HG02870 (cell line): ENCODE measurements around the gene CST9.
"Not testable (repeated sequence)": the region's sequence is repeated elsewhere in the genome, so short reads cannot be mapped to it uniquely, and the experiment has no call there.

Experiments used
- ATAC-seq: cut with Tn5 transposase; IDR thresholded peaks from one replicate; pipeline ENCODE4 v1.9.1; 2021; ENCODE audit warnings: mild to moderate bottlenecking, moderate library complexity; ENCODE audit not compliant: unreplicated experiment

Gene CST9

DNA sequence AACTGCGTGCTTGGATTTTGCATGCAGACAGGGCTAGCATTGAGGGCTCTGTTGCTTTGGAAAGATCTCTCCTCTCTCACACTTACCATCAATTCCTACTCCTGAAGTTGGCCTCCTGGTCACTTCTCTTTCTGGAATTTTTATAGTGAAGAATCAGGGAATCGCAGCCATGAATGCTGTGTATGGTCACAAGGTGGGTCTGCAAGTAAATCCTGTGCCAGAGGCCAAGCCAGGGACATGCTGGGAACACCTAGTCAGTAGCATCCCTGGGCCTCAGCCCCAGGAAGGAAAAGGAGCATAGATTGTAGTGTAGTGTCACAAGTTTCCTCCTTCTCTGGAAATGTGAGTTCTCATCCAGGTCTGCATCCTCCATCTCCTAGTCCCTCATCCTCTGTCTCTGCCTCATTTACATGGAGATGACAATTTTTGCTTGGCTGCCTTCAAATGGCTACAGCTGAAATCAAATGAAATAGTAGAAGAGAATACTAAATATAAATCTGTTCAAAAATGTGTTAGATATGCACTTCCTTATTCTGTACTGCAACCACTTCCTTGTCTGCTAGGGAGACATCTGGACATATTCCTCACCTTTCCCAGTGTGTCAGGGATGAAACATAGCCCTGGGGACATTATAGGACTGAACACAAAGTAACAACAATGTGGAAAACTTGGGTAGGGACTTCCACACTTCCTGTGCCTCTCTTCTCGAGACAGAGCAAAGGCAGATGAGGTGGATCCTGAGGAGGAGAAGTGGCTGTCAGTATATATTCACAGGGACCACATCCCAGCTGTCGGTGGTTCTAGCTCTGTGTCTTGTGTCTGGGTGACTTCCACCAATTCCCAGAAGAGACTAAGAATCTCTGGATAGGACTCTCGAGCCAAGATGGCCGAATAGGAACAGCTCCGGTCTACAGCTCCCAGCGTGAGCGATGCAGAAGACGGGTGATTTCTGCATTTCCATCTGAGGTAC, 17.0 kb downstream of the CST9 start:
- ATAC-seq = no peak

- ATAC-seq = no peak
Measured at GRCh38 chr20:23587631-23588030, 18.1 kb downstream of the CST9 start.

DNA sequence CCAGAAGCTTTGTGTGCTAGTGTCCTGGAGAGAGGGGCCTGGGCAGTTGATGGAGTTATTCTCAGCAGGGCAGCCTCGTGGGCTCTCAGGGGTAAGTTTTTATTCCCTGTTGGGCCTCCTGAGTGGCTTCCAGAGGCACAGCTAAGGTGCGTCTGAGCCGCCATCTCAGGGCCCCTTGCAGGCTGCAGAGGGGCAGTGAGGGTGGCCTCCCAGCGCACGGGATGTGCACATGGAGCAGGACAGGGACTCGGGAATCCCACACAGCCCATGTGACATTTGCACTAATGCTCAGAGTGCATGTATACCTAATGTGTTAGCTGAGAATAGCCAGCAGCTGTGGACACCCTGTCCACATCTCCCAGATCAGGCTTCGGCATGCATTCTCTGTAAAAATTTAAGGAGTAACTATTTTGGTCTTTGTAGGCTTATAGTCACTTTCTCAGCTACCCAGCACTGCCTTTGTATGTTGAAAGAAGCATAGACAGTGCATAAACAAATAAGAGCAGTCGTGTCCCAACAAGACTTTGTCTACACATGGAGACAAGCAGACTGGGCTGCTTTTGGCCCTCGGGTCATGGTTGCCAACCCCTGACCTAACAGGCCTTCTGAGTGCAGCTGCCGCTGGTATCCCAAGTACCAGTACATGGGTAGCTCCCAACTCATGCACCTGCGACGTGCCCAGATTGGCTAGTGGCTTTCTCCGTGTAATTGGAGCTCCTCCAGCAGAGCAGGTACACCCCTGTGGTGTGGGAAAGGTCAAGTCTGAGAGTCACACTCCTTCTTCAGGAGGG, 18.8 kb downstream of the CST9 start:
- no peak for ATAC-seq

GRCh38 chr20:23585808-23586734, 19.6 kb downstream of the CST9 start:
- ATAC-seq = no peak

DNA sequence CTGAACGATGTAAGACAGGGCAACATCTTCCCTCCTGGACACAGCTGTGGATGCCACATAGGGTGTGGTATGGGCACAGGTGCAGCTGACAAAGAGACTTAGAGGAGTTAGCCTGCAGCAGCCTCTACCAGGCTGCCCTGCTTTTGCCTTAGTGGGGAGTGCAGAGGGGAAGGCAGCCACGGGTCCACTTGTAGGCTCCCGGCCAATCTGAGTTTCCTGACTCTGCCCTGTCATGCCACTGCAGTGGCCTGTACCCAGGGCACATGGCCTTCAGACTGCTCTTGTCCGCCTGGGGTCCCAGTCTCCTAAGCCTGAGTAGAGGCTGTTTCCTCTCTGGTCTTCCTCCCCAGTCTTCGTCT, 20.3 kb downstream of the CST9 start:
- no peak for ATAC-seq

DNA sequence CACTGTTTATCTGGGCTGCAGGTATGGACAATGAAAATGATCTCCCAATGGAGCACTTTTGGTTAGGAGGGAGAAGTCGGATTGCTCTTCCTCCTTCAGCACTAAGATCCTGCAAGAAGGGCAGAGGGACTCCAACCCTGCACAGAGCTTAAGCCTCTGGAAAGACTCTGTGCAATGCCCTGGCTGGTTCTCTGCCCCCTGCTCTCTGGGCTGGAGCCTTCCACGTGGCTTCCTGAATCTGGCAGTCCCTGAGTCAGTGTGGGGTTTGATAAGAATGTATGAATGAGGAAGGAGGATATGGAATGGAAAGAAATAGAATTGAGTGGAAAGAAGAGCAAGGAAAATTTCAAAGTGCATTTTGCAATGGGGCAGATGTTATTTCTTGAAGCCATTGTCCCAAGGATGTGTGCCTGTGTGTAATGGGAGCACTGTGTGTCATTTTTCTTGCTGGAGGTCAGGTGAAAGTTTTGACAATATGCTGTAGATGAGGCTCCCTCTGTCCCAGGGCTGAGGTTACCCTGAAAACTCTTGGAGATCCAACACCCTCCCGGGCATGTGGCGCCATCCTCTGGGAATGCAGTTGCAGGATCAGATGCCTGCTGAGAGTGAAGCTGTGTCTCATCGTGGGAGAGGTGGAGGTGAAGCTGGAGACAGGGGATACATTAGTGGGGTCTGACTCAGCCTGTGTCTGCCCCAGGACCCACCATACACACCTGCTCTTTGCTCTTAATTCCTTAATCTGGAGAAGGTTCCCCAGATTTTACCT, 21.1 kb downstream of the CST9 start:
- no peak for ATAC-seq

DNA sequence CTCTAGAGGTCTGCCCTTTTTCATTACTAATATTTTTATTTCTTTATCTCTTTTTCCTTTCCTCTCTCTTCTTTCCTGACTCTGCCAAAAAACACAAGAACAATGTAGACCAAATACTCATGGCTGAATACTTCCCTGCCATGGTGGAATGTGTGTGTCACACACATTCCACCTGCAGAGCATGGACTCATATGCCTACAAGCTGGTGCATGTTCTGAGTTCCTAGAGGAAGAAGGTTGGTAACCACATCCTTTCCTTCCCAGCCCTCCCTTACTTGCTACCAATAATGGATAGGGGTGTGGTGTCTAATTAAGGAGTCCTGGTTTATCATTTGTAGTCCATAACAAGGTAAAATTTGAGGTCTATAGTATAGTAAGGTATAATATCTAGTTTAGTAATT, 22.2 kb downstream of the CST9 start:
- no peak for ATAC-seq

- no peak for ATAC-seq
Measured at GRCh38 chr20:23582293-23582692, 23.4 kb downstream of the CST9 start.

- not testable (repeated sequence) for ATAC-seq
Measured at GRCh38 chr20:23581833-23582232, 23.9 kb downstream of the CST9 start.

DNA sequence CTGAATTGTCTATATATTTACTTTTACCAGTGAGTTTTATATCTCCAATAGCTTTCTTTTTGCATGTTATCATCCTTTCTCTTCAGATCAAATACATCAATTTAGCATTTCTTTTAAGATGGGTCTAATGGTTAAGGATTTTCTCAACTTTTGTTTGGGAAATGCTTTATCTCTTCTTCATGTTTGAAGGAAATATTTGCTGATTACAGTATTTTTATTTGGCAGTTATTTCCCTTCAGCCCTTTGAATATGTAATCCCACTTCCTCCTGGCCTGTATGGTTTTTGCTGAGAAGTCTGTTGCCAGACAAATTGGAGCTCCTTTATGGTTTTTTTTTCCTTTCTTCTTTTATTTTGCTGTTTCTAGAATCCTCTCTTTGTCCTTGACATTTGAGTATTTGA, 30.7 kb downstream of the CST9 start:
- ATAC-seq = no peak

- no peak for ATAC-seq
Measured at GRCh38 chr20:23570178-23570760, 35.4 kb downstream of the CST9 start.

DNA sequence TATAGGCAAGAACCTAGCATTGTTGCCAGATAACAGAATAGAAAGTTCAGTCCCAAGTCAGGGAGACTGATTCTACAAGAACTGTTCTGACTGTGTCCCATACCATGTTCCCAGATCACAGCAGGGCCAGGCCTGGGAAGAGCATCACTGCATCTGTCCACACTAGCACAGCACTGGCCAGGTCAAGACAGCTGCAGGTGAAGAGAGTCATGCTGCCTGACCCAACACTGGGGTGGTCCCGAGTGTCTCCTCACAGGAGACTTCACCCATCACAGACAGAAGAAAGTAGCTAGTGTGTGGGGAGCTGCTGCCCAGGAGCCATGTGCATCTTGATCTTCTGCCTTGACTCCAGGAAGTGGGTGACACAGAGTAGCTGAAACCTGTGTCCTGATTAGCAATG, 36.1 kb downstream of the CST9 start:
- ATAC-seq = no peak

DNA sequence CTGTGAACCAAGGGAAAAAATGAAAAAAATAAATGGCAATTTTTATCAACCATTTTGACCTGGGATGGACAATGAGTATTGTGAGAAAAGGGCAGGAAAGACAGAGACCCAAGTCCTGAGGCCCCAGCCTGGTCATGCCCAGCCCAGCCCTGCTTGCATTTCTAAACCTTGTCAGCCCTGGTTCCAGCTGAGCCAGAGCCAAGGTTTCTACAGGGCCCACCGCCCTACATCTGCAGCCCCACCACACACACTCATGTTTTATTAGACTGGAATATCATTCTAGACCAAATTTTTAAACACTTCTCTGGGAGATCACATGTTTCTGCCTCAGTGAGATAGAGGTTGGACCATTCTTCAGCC, 36.8 kb downstream of the CST9 start:
- ATAC-seq = no peak

DNA sequence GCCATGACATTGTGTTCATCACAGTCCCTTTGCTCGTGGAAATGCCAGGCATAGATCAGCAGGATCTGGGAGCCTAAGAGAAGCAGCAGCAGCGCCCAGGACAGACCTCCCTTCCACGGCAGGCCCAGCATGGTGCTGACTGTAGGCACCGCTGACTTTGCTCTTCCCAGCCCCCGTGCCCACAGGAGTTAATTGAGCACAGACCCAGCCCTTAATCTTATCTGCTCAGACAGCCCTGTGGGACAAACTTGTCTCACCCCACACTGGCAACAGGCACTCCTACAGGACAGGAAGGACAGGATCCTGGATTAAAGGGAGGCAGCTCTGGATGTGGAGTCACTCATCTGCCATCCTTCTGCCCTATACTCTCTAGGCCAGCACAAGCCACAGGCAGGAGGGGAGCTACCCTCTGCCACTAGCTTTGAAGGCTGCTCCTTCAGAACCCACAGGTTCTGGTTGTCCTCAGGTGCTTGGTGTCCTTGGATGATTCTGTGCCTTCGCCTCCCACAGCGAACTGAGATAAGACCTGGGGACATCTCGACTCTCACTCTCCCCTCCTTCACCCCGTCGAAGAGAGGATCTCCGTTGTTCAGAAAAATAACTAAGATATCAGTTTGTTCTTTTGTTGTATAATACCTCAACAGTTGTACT, 37.3 kb downstream of the CST9 start, which contains the start of gene CST9L:
TSS of gene CST9L (minus strand) at position 165 of the 651 bp plus-strand sequence. CDS start at position 131, 34 bp downstream.
- no peak for ATAC-seq

GRCh38 chr20:23566199-23566932, 39.4 kb downstream of the CST9 start:
- no peak for ATAC-seq

GRCh38 chr20:23565503-23566045, 40.1 kb downstream of the CST9 start:
- ATAC-seq = no peak

GRCh38 chr20:23564927-23565326, 40.8 kb downstream of the CST9 start:
- no peak for ATAC-seq

DNA sequence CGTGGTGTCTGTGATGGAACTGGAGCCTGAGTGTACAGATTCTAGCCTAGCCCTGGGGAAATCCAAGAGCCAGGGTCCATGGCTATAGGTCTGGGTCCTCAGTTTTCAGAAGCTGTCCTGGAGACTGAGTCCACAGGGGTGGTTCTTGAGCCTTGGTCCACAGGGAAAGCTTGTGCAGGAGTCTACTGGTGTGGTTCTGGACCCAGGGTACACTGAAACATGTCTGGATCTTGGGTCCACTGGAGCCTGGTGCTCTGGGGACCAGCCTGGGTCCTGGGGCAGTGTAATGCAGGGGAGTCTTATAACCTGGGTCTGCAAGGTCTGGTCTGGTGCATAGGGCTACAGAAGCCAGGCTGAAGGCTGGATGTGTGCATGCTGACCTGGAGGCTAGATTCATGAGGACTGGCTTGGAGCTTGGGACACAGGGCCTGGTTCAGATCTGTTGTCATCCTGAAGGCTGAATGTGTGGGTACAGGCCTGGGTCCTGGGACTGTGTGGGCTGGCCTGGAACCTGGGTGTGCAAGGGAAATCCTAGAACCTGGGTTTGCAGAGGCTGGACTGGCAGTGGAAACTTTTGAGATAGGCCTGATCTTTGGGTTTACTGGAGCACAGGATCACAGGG, 42.9 kb downstream of the CST9 start:
- ATAC-seq = no peak
